ENCODE results near the gene NACC1. TPM values are rescaled to one million over a fixed set of nuclear protein-coding genes. Genes with fewer than 3 reads are reported as not detected.
A peak's percentile ranks its signal among the peaks of the same experiment; 100 is the strongest.
"Not testable (repeated sequence)": the region's sequence is repeated elsewhere in the genome, so short reads cannot be mapped to it uniquely, and the experiment has no call there.

NACC1 gene
- polyA plus RNA-seq, 6 donors from 2014 or later: 0.47 to 1.4 (median 0.67) TPM

- Mint-ChIP-seq H3K36me3 (no peaks in the 10 kb centered on the region), H3K9me3 (peaks cover 0 to 1% (median 0%) of the 10 kb centered on the region in 7 donors), H3K4me3 (peak overlapping the region in 7 of 8 donors; percentile 44 to 94 (median 91)), H3K27me3 (no peaks in the 10 kb centered on the region), H3K27ac (peak overlapping the region; percentile 56 to 99 (median 94)), H3K4me1 (peaks cover 54 to 86% (median 82%) of the 10 kb centered on the region in 3 donors)
- DNase-seq: no peak
- ATAC-seq (ENCODE audit: low read depth in 2 of 2): no peak
These were observed 47.3 kb downstream of the NACC1 start for GRCh38 chr19:13165162-13165997.

DNA sequence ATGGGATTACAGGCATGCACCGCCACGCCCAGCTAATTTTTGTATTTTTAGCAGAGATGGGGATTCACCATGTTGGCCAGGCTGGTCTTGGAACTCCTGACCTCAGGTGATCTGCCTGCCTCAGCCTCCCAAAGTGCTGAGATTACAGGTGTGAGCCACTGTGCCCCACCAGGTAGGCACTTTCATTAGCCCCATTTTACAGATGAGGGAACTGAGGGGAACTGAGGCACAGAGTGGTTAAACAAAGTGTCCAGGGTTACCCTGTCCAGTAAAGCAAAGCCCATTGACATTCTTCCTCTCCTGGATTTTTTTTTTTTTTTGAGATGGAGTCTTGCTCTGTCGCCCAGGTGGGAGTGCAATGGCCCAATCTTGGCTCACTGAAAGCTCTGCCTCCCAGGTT lies 48.1 kb downstream of the NACC1 start:
- not testable (repeated sequence) for DNase-seq; H3K9me3 Mint-ChIP-seq; ATAC-seq (ENCODE audit: low read depth in 2 of 2); H3K36me3 Mint-ChIP-seq; H3K27me3 Mint-ChIP-seq
- Mint-ChIP-seq H3K4me1 (peaks cover 57 to 88% (median 86%) of the 10 kb centered on the region in 3 donors), H3K4me3 (peak overlapping the region in 5 of 8 donors; percentile 42 to 94 (median 56)), H3K27ac (peak overlapping the region; percentile 56 to 99 (median 96))

DNA sequence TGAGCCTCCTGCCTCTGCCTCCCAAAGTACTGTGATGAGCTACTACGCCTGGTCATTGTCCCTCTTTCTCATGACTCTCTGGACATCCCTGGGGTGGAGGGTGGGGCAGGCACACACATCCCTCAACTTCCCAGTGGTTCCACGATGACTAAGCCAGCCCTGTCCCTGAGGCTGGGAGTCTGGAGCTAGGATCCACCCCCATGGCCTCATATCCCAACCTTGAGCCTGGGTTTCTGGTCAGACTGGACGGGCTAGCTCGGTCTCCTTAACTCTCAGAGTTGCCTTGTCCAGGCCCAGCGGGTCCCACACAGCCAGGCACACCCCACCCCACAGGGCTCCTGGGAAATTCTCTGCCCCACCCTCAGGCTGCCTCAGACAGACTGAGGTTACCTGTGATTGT lies 51.7 kb downstream of the NACC1 start:
- ATAC-seq (ENCODE audit: low read depth in 2 of 2) (no peak), DNase-seq (no peak)
- Mint-ChIP-seq H3K27me3 (no peaks in the 10 kb centered on the region), H3K4me1 (peaks cover 51 to 95% (median 89%) of the 10 kb centered on the region in 3 donors), H3K4me3 (peak overlapping the region in 7 of 8 donors; percentile 82 to 96 (median 89)), H3K27ac (peak overlapping the region; percentile 54 to 98 (median 96)), H3K9me3 (peaks cover 0 to 1% (median 0%) of the 10 kb centered on the region in 7 donors), H3K36me3 (no peaks in the 10 kb centered on the region)

DNA sequence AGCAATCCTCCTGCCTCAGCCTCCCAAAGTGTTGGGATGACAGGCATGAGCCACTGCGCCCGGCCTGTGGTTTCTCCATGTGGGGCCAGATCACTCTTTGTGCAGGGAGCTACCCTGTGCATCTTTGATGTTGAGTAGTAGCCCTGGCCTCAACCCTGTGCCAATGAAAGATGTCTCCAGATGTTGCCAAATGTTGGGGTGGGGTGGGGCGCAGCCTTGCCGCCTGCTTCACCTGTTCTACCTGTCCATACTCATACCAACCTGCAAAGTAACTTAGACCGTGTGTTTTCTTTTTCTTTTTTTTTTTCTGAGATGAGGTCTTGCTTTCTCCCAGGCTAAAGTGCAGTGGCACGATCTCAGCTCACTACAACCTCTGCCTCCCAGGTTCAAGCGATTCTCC lies 53.1 kb downstream of the NACC1 start:
- Mint-ChIP-seq H3K27ac (peak overlapping the region; percentile 86 to 95 (median 94)), H3K27me3 (no peaks in the 10 kb centered on the region), H3K4me1 (peaks cover 48 to 89% (median 75%) of the 10 kb centered on the region in 3 donors), H3K36me3 (no peaks in the 10 kb centered on the region), H3K9me3 (peaks cover 0 to 1% (median 0%) of the 10 kb centered on the region in 7 donors), H3K4me3 (peak overlapping the region; percentile 16 to 86 (median 75))
- no peak for ATAC-seq (ENCODE audit: low read depth in 2 of 2)
- DNase-seq: no peak

GRCh38 chr19:13172346-13173138 lies 54.5 kb downstream of the NACC1 start:
- Mint-ChIP-seq H3K4me1 (peaks cover 38 to 82% (median 63%) of the 10 kb centered on the region in 3 donors), H3K4me3 (peak overlapping the region; percentile 47 to 86 (median 78)), H3K9me3 (peaks cover 0 to 1% (median 0%) of the 10 kb centered on the region in 7 donors), H3K27ac (peak overlapping the region; percentile 94 to 97 (median 95)), H3K36me3 (no peaks in the 10 kb centered on the region), H3K27me3 (no peaks in the 10 kb centered on the region)
- no peak for DNase-seq
- ATAC-seq (ENCODE audit: low read depth in 2 of 2): peak in 1 of 2 donors; percentile 8

DNA sequence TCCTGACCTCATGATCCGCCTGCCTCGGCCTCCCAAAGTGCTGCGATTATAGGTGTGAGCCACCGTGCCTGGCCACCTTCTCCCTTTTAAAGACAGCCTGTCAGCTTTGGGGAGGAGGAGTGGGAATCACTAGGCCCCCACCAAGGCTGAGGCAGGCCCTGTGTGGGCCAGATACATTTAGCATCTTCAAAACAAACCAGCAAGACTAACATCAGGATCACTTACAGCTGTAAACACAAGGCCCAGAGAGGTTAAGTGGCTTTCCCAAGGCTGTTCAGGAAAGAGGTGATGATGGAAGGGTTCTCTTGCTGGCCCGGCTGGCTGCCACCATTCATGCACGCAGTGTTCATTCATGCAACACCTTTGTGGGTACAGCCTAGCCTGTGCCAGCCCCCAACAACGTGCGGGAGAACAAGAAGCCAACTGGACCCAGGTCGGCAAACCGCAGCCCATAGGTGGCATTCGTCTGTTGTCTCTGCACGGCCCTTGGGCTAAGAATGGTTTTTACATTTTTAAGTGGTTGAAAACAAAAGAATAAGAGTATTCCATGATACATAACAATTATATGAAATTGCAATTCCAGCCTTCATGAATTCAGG lies 55.2 kb downstream of the NACC1 start:
- DNase-seq (no peak), ATAC-seq (ENCODE audit: low read depth in 2 of 2) (peak in 1 of 2 donors; percentile 32)
- no peaks in the 10 kb centered on the region for H3K36me3 Mint-ChIP-seq
- no peaks in the 10 kb centered on the region for H3K9me3 Mint-ChIP-seq
- H3K4me3 Mint-ChIP-seq: peak overlapping the region; percentile 47 to 86 (median 78)
- no peaks in the 10 kb centered on the region for H3K27me3 Mint-ChIP-seq
- H3K27ac Mint-ChIP-seq: peak overlapping the region; percentile 94 to 97 (median 95)
- peaks cover 38 to 75% (median 57%) of the 10 kb centered on the region in 3 donors for H3K4me1 Mint-ChIP-seq

DNA sequence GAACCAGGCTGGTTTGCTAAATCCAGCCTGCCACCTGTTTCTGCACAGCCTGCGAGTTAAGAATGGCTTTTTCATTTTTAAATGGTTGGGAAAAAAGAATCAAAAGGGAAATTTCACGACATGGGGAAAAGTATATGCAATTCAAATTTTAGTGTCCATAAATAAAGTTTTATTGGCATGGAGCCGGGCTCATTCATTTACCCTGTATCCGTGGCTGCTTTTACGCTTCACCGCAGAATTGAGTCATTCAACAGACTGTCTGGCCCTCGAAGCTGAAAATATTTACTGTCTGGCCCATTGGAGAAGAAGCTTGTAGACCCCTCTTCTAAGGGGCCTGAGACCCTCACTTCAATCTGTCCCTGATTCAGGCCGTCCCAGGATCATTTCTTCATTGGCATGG lies 58.3 kb downstream of the NACC1 start:
- H3K27ac Mint-ChIP-seq: peak overlapping the region in 2 of 6 donors; percentile 51 to 84
- peaks cover 27 to 68% (median 41%) of the 10 kb centered on the region in 3 donors for H3K4me1 Mint-ChIP-seq
- DNase-seq: no peak

GRCh38 chr19:13177584-13177983 lies 59.5 kb downstream of the NACC1 start:
- not testable (repeated sequence) for H3K27me3 Mint-ChIP-seq; H3K4me3 Mint-ChIP-seq; ATAC-seq (ENCODE audit: low read depth in 2 of 2); H3K9me3 Mint-ChIP-seq; DNase-seq; H3K36me3 Mint-ChIP-seq
- peak overlapping the region in 1 of 6 donors; percentile 57 for H3K27ac Mint-ChIP-seq
- H3K4me1 Mint-ChIP-seq: peaks cover 27 to 66% (median 37%) of the 10 kb centered on the region in 3 donors

More for the DNA sequence above, 58.3 kb downstream of the NACC1 start:
- ATAC-seq (ENCODE audit: low read depth in 2 of 2): no peak
- H3K27me3 Mint-ChIP-seq: no peaks in the 10 kb centered on the region
- H3K4me3 Mint-ChIP-seq: no peak overlapping the region
- no peaks in the 10 kb centered on the region for H3K9me3 Mint-ChIP-seq
- H3K36me3 Mint-ChIP-seq: no peaks in the 10 kb centered on the region

- not testable (repeated sequence) for H3K27ac Mint-ChIP-seq
These were observed 60.2 kb downstream of the NACC1 start for GRCh38 chr19:13178291-13178690.

GRCh38 chr19:13181747-13182388 lies 63.8 kb downstream of the NACC1 start:
- DNase-seq (no peak), ATAC-seq (ENCODE audit: low read depth in 2 of 2) (peak; percentile 67 to 77)
- peaks cover 21 to 42% (median 24%) of the 10 kb centered on the region in 3 donors for H3K4me1 Mint-ChIP-seq
- H3K27me3 Mint-ChIP-seq: no peaks in the 10 kb centered on the region
- no peaks in the 10 kb centered on the region for H3K9me3 Mint-ChIP-seq
- H3K27ac Mint-ChIP-seq: peak overlapping the region in 5 of 6 donors; percentile 24 to 96 (median 92)
- H3K4me3 Mint-ChIP-seq: peak overlapping the region in 7 of 8 donors; percentile 55 to 89 (median 74)
- H3K36me3 Mint-ChIP-seq: no peaks in the 10 kb centered on the region

More at GRCh38 chr19:13178291-13178690, 60.2 kb downstream of the NACC1 start:
- H3K36me3 Mint-ChIP-seq; DNase-seq; H3K27me3 Mint-ChIP-seq; H3K9me3 Mint-ChIP-seq; H3K4me3 Mint-ChIP-seq; ATAC-seq (ENCODE audit: low read depth in 2 of 2): not testable (repeated sequence)
- H3K4me1 Mint-ChIP-seq: peaks cover 21 to 61% (median 30%) of the 10 kb centered on the region in 3 donors

- H3K36me3 Mint-ChIP-seq; DNase-seq; H3K9me3 Mint-ChIP-seq; H3K27ac Mint-ChIP-seq; H3K27me3 Mint-ChIP-seq; H3K4me3 Mint-ChIP-seq; ATAC-seq (ENCODE audit: low read depth in 2 of 2): not testable (repeated sequence)
- H3K4me1 Mint-ChIP-seq: peaks cover 24 to 58% (median 40%) of the 10 kb centered on the region in 3 donors
These were observed 66.9 kb downstream of the NACC1 start for GRCh38 chr19:13184926-13185325.

DNA sequence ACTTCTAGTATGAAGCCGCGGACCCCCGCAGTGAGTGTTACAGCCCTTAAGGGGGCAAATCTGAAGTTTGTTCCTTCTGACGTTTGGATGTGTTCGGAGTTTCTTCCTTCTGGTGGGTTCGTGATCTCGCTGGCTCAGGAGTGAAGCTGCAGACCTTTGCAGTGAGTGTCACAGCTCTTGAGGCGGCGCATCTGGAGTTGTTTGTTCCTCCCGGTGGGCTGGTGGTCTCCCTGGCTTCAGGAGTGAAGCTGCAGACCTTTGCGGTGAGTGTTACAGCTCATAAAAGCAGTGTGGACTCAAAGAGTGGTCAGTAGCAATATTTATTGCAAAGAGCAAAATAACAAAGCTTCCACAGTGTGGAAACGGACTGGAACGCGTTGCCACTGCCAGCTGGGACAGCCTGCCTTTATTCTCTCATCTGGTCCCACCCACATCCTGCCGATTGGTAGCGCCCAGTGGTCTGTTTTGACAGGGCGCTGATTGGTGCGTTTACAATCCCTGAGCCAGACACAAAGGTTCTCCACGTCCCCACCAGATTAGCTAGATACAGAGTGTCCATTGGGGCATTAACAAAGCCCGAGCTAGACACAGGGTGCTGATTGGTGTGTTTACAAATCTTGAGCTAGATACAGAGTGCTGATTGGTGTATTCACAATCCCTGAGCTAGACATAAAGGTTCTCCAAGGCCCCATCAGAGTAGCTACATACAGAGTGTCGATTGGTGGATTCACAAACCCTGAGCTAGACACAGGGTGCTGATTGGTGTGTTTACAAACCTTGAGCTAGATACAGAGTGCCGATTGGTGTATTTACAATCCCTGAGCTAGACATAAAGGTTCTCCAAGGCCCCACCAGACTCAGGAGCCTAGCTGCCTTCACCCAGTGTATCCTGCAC lies 67.9 kb downstream of the NACC1 start:
- Mint-ChIP-seq H3K4me3 (peak overlapping the region in 1 of 8 donors; percentile 29), H3K4me1 (peaks cover 15 to 53% (median 30%) of the 10 kb centered on the region in 3 donors)
- DNase-seq; H3K27ac Mint-ChIP-seq; ATAC-seq (ENCODE audit: low read depth in 2 of 2); H3K9me3 Mint-ChIP-seq; H3K36me3 Mint-ChIP-seq; H3K27me3 Mint-ChIP-seq: not testable (repeated sequence)
